GOT3 (cell line): ENCODE data around the gene LMAN2L.

Source experiments
- DNase-seq: peaks from one replicate; lab custom pipeline; 2025; ENCODE audit warnings: mixed read lengths; lab: John Stamatoyannopoulos, UW

The LMAN2L gene

DNA sequence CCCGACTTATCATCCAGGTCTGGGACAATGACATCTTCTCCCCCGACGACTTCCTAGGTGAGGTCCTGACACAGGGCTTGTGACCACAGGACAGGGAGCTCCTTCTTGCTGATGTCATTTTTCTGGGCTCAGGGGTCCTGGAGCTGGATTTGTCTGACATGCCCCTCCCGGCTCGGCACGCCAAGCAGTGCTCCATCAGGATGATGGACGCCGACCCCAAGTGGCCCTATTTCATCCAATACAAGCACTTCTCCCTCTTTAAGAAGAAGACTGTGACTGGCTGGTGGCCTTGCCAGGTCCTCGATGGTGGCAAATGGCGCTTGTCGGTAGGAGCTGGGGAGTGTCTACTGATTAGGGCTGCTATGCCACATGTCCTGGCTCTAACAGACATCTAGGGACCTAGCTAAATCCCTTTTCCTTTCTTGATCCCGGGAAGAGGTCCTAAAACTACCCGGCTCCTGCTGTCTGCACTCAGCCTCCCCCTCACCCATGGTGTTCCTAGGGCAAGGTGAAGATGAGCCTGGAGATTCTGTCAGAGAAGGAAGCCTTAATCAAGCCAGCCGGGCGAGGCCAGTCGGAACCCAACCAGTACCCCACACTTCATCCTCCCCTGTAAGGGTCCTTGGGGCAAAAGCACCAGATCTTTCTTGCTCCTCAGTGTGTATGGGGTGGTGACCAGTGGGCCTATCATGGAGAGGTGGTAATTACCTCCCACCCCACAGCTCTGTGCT is 36.7 kb downstream of the LMAN2L start:
- DNase-seq: no peak

DNA sequence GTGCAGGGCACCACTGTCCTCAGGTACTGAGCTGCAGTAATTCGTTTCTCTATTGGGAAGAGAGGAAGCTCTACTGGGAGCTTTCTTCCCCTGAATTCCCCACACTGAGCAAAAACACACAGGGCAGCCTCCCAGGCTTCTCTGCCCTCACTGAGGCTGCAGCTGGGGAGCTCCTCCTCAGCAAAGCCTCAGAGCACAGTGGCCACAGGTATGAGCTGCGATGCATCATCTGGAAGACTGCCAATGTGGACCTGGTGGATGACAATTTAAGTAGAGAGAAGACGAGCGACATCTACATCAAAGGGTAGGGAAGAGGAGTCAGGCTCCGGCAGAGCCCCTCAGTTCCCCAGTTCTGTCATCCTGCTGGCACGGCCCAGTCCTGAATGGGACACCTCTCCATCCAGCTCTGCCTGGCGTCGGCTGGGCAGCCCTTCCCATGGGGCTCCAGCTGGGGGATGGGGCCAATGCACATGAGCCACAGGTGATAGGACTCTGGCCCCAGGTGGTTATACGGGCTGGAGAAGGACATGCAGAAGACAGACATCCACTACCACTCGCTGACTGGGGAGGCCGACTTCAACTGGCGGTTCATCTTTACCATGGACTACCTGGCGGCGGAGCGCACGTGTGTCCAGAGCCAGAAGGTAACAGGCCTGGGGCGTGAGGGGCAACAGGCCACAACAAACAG is 37.6 kb downstream of the LMAN2L start:
- DNase-seq: no peak

DNA sequence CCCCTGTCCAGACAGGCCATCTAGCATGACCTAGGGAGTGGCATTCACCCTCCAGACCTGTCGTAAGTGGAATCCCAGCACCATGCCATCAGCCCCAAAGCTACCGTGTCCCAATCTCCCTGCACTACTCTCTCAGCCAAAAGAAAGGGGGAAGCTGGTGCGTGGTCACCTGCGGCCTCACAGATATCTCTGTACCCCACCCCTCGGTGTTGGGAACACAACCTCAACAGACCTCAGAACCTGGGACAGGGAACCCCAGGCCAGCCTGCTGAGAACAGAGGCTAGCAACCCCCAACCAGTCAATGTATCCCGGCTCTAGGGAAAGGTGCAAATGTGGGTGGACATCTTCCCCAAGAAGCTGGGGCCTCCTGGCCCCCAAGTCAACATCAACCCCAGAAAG is 38.2 kb downstream of the LMAN2L start:
- no peak for DNase-seq

DNA sequence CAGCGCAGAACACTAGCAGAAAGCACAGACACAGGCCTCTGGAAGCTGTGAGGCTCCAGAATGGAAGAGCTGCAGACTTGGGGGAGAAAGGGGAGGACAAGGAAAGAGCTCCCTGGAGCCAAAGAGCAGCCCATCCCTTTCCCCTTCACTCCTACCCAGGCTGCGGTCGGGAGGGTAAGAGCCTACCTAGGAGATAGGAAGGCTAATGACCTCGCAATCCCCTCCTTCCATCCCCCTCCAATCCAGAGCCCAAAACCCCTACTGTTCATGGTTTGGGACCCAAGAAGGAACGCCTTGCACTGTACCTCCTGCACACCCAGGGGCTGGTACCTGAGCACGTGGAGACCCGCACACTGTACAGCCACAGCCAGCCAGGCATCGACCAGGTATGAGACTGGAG is 39.8 kb downstream of the LMAN2L start:
- no peak for DNase-seq

DNA sequence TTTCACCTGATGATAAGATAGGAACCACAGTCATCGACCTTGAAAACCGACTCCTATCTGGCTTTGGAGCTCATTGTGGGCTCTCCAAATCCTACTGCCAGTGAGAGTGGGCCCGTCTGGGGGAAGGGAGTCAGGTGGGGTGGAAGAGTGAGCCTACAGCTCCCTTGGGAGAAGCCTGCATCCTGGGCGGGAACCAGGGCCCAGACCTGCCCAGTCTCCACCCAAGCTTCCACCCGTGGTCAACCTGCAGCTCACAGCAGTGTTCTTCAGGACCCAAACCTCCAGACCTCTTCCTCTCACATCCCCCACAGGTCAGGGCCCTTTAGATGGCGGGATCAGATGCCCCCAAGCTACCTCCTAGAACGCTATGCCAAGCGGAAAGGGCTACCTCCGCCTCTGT is 40.2 kb downstream of the LMAN2L start:
- DNase-seq: no peak

DNA sequence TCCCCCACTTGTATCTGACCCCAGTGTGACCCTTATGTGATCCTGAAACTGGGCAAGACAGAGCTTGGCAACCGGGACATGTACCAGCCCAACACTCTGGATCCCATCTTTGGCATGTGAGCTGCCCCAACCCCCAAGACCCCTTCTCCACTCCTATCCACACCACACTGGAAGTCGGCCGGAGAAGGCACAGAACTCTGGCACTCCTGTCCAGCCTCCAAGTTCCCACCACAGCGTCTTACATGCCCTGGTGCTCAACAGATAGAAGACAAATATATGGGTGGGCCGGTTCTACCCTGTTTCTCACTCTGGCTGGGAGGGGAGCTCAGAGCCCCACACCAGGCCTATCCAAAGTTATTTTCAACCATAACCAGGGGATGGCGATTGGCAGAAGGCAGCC is 40.8 kb downstream of the LMAN2L start:
- no peak for DNase-seq

DNA sequence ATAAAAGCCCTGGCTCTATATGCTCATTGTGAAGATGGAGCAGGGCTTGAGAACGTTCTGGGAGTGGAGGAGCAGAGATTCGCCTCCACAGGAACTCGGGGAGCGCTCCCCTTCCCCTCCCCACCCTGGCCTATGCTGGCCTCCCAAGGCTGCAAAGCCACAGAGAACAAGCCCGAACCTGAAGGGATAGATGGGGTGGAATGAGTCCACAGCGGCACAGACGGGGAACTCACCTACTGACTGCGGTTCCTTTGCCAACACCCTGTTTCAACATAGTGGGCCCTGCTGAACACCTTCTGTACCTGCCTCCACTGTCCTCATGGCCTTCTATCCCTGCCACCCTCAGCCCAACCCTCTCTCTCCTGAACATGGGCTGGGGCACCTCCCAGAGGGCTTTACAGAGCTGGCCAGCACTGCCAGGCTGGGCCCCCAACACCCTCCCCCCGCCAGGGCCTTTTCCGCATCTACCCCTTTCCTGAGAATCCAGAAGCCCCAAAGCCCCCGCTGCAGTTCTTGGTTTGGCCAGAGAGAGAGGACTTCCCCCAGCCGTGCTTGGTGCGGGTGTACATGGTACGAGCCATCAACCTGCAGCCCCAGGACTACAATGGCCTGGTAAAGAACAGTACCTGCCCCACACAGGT is 41.5 kb downstream of the LMAN2L start:
- DNase-seq: no peak

DNA sequence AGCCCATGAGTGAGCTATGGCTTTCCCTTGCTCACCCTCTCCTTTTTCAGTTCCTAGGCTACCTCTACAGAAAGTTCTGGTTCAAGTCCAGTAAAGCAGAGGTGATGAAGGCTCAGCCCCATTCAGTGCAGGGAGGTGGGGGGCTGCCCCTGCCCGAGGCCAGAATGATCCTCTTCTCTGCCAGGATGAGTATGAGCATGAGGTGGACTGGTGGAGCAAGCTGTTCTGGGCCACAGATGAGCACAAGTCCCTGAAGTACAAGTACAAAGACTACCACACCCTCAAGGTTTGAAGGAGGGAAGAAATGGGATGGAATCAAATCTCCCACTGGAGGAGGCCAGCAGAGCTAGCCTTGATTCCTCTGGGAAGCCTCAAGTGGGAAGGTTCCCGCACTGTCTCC is 42.4 kb downstream of the LMAN2L start:
- no peak for DNase-seq

DNA sequence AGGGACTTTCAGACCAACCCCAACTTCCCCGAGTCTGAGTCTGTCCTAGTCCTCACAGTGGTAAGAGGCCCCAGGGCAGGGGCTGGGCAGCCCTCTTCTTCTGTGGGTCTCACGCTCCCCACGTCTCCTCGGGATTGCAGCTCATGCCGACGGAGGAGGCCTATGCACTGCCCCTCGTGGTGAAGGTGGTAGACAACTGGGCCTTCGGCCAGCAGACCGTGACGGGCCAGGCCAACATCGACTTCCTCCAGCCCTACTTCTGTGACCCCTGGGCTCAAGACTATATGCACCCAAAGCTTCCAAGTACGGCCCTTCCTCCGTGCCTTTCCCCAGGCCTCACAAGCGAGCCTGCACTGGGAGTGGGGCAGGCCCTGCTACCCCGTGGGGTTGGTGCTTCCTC is 44.3 kb downstream of the LMAN2L start:
- no peak for DNase-seq

DNA sequence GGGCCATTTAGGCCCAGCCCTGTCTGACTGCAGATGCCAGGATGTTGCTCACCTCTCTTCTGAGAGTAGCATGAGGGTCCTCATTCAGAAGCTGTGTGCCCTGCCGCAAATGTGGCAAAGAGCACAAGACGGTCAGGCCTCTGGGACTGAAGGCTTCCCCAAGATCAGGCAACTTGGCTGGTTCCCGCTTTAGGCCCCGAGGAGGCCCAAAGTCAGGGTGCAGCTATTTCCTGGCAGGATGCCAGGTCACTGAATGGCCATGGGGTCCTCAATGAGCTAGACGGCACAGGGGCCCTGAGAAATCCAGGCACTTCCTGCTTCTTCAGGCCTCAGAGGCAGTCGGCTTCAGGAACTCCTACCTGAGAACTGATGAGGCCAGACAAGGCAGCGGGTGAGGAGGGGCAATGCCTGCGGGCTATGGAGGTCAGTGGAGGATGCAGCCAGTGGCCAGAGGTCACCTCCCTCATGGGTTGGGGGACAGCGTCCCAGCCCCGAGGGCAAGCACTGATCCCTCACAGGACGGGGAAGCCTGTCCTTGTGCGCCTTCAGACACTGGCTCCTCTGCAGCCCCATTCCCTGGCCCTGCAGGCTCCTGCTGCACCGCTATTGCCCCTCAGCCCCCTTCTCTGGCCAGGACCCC is 44.9 kb downstream of the LMAN2L start:
- DNase-seq: no peak

DNA sequence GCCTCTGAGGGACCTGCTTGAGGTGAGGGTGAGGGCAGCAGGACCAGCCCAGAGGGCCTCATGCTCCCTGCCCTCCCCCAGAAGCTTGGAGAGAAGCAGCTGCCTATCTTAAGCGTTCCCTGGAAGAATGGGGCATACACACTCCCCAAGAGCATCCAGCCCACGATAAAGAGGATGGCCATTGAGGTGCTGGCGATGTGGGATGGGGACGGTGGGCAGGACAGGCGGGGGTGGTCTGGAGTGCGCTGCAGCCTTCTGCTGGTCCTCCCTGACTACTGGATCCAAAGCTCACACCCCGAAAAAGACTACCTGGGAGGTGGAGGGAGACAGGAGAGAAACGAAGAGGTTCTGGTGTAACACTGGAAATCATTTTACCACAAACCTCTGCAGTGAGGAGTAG is 45.6 kb downstream of the LMAN2L start:
- DNase-seq: no peak

DNA sequence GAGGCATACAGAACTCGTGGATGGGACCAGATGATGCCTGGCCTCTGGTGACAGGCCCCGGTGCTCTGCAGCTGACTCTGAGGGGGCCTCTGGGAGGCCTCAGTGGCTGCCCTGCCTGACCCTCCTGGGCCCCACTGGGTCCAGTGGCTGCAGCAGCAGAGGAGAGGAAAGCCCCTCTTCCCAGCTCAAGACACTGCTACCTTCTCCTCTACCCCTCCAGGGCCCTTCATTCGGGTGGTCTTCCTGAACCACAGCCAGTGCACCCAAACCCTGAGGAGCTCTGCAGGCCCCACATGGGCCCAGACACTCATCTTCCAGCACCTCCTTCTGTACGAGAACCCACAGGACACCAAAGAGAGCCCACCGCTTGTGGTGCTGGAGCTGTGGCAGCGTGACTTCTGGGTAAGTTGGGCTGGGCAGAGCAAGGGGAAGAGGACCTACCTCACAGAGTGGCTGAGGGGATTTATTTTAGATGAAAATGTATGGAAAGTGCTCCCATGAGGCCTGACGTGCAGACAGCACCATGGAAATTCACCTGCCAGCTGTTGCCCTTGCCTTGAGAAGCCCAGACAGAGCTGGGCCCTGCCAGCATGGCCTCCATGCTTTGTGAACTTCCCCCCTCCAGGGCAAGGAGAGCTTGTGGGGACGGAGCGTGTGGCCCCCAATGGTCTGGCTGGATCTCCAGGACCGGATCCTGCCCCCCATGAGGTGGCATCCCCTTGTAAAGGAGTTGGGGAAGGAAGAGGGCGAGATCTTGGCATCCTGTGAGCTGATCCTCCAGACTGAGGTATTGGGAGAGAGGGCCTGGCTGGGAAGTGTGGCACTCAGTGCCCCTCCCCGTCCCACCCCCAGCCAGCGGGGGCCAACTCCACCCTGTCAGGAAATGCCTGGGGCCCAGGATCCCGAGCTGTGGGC is 46.3 kb downstream of the LMAN2L start:
- DNase-seq: no peak

DNA sequence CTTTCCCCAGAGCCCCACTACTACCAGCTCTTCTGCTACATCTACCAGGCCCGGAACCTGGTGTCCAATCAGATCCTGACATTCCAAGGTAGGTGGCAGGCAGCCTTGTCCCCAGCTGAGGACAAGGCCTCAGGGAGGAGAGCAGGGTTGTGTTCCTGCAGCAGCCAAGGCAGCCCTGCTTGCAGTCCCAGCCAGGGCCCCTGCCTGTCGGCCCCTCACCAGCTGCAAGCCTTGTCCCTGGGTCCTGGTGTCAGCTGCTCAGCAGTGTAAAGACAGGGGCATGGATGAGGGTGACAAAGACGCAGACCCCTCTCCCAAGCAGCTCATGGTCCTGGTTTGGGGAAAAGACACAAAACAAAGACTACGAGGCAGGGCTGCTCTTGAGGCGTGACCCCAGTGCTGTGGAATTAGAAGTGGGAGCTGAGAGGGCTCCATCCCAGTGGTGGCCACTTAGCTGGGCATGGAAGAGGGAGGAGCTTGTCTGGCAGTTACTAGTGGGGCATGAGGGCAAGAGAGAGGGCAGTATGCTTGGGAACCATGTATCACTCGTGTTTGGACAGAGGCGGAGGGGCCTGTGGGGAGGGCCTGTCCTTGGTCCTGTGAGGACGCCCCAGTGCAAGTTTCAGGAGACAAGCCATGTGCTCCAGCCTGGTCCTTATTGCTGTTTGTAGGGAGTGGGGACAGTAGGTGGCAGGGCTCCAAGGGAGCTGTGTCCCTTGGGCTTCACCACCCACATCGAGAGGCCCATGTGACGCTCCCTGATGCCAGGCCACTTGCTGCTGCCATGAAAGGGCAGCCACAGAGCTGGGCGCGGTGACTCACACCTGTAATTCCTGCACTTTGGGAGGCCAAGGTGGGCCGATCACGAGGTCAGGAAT is 47.5 kb downstream of the LMAN2L start:
- no peak for DNase-seq

DNA sequence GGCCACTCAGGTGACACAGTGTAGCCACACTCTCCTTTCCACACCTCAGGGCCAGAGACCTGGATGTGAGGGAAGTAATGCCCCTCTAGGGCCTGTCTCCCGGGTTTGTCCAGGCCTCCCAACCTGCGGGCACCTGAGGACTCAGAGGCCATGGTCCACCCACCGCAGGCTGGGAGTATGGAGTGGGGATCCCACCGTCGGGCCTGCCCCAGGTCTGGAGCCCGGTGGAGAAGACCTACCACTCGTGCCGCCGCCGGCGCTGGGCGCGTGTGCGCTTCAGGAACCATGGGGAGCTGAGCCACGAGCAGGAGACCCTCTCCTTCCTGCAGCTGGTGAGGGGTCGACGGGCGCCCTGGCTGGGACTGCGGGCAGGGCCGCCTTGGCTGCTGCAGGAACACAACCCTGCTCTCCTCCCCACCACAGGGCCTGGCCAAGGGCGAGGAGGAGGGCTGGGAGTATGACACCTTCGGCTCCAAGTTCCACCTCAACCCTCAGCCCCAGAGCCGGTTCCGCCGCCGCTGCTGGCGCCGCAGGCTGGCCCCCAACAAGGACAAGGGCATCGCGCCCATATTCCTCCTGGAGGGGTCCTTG is 48.7 kb downstream of the LMAN2L start:
- DNase-seq: no peak

DNA sequence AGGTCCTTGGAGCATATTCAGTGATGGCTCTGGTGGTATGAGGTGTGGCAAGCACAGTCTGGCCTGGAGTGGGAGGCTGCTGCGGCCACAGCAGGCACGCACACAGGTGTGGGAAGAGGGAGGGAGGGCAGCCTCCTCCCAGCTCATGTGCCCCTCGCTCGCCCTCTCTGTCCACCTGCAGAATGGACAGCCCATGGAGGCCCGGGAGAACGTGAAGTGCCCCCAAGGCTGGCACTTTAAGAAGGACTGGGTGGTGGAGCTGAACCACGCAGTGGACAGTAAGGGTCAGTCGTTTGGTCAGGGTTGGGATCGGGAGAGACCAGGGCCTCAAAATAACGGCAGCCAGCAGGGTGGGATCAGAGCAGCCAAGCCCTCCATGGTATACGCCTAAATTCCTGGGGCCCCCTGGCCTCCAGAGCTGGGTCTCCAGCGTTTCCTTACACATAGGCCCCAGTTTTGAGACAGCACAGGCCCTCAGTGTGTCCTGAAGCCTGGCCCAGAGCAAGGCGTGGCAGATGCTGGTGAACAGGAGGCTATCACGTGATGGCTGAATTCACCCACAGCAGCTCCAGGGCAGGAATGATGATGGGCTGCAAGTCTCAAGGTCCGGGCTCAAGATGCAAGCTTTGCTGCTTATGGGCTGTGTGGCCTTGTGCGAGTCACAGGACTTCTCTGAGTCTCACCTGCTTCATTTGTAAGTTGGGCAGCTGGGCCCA is 49.4 kb downstream of the LMAN2L start:
- no peak for DNase-seq

DNA sequence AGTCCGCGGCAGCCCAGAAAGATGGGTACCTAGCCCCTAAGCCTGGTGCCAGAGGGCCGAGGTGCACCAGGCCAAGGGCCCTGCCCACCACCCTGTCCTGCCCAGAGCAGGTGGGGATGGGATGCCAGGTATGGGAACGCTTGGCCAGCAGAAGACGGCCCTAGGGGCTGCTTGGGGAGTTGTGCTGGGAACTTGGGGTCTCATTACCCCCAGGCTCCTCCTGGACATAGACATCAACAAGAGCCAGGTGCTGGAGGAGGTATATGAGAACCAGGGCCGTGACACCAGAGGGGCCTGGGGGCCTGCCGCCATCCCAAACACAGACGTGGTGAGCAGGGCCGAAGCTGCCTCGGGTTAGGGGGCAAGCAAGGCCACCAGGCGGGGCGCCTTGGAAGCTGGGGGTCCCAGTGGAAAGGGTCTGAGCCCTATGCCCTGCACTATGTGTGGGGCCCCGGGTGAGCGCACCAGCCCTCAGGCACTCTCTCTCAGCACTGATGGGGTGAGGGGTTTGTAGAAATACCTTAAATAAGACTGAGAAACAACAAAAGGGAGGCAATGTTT is 50.4 kb downstream of the LMAN2L start:
- DNase-seq: no peak

DNA sequence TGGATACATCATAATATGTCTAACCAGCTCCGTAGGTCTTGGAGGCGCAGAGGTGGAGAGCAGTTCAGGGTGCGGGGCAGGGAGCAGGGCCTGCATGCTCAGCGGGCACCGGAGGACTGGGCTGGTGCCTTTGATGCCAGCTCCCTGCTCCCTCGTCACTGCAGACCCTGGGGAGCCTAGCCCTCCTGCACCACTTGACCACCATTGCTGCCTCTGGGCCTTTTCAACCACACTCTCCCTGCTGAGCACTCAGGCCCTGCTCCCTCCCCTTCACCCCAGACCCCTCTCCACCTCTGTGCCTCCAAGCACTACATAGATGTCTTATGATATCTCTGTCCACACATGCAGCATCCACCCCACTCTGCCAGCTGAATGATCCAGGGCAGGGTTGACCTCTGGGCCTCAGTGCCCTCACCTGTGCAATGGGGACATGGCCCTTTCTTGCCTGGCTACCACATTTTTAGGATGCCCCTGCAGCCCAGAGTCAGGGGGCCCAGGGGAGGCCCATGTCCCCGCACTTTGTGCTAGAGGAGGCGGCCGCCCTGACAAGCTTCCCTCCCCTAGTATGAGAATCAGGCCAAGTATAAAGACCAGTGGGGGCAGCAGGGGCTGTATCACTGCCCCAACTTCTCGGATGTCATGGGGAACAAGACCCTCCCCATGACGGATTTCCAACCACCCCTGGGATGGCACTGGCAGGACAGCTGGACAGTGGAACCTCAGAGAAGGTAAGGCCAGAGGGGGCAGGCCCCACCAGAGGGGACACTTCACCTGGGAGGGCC is 51.0 kb downstream of the LMAN2L start:
- no peak for DNase-seq
